ENCODE results near the gene C6orf52.

- TF ChIP-seq ELF4 (IDR thresholded peaks at IDR 0.05) (no peak), PKNOX1 (IDR thresholded peaks at IDR 0.05) (no peak), SUZ12 (IDR thresholded peaks at IDR 0.05) (no peak), SP1 (IDR thresholded peaks at IDR 0.05) (no peak), HDGF (IDR thresholded peaks at IDR 0.05; ENCODE audit: borderline replicate concordance) (no peak), NFRKB (IDR thresholded peaks at IDR 0.05) (no peak), BHLHE40 (IDR thresholded peaks at IDR 0.05; ENCODE audit: borderline replicate concordance) (no peak), FOXA1 (IDR thresholded peaks at IDR 0.05) (no peak), CTBP1 (IDR thresholded peaks at IDR 0.05; ENCODE audit: borderline replicate concordance) (no peak), TARDBP (IDR thresholded peaks at IDR 0.05) (no peak)
Measured at GRCh38 chr6:10725716-10726115, 31.3 kb upstream of the C6orf52 start.

Measured in HEK293T (cell line).